Uterus (tissue), 2 donors: ENCODE data around the gene SLC5A4.

ENCODE experiments used
- CTCF ChIP-seq, 4 experiments: fragments of 200-600 bp in 2 of 4; fragments of 450-650 bp in 2 of 4; sonication (generic) in 2 of 4; IDR thresholded peaks; one replicate each; pipeline ENCODE4 v1.5.1; 2016 to 2019; ENCODE audit warnings: antibody characterized with exemption in 4 of 4, mild to moderate bottlenecking in 2 of 4, moderate library complexity in 1 of 4
- POLR2A ChIP-seq, 2 donors: fragments of 450-650 bp; IDR thresholded peaks; one replicate each; pipeline ENCODE4 v1.6.1; 2016; ENCODE audit warnings: antibody characterized with exemption in 2 of 2, mild to moderate bottlenecking in 1 of 2, moderate library complexity in 1 of 2

DNA sequence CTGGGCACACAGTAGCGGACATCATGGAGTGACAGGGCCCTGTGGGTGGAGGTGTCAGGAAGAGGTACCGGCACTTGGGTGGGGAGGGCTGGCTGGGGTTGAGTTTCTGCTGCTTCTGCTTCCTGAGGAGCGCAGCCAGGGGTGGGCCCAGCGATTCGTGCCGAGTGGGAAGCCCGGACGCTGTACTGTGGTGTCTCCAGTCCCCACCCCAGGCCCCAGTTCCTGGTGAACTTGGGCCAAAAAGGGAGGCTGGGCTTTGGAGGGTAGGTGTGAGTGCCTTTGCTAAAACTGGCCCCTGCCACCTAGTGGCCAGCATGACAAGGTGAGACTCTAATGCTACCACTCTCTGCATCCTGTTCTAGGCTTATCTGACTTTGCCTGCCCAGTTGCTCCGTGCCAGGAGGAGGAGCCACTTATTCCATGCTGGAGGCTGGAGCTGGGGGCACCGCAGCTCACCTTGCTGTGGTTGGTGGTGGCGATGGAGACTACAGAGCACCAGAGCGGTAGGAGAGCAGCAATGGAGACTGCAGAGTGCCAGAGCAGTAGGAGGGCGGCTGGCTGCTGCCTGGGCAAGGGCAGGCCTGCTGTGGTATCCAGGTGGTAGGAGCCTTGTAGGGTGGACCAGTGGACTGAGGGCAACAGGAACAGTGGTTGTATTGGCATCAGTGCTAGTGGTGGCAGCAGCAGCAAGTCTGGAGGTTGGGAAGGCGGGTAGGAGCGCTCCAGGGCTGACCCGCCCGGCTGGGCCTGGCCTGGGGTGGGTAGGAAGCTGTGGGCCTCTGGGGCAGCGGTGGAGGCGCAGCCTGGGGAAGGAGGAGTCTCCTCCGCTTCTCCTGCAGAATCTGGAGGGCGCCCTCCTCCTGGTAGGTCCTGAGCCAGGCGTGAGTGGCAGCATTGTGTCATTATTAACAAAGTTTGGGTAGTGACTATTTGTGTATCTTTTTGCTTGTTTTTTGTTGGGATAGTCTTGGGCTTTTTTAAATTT, 48.1 kb downstream of the SLC5A4 start:
- TF ChIP-seq CTCF (IDR thresholded peaks at IDR 0.05) = peak in 2 of 4 experiments; percentile 15 to 26
- no peak for TF ChIP-seq POLR2A (IDR thresholded peaks at IDR 0.05)
